C4-2B (cell line): ENCODE measurements around the gene CLEC20A.

Source experiments
- H3K27ac ChIP-seq: fragments of 450-650 bp; 2 replicates; pipeline ENCODE4 v1.5.1; 2017
- CTCF ChIP-seq: fragments of 450-650 bp; conservative IDR thresholded peaks from 2 replicates; pipeline ENCODE4 v1.5.1; 2017; ENCODE audit warnings: mild to moderate bottlenecking
- ZFX ChIP-seq: fragments of 450-650 bp; IDR thresholded peaks from 2 replicates; pipeline ENCODE4 v1.6.1; 2017

CLEC20A gene

GRCh38 chr1:178534137-178534868, 37.5 kb upstream of the CLEC20A start:
- no peak for TF ChIP-seq ZFX
- TF ChIP-seq CTCF = no peak
- H3K27ac ChIP-seq = no peak overlapping the region

DNA sequence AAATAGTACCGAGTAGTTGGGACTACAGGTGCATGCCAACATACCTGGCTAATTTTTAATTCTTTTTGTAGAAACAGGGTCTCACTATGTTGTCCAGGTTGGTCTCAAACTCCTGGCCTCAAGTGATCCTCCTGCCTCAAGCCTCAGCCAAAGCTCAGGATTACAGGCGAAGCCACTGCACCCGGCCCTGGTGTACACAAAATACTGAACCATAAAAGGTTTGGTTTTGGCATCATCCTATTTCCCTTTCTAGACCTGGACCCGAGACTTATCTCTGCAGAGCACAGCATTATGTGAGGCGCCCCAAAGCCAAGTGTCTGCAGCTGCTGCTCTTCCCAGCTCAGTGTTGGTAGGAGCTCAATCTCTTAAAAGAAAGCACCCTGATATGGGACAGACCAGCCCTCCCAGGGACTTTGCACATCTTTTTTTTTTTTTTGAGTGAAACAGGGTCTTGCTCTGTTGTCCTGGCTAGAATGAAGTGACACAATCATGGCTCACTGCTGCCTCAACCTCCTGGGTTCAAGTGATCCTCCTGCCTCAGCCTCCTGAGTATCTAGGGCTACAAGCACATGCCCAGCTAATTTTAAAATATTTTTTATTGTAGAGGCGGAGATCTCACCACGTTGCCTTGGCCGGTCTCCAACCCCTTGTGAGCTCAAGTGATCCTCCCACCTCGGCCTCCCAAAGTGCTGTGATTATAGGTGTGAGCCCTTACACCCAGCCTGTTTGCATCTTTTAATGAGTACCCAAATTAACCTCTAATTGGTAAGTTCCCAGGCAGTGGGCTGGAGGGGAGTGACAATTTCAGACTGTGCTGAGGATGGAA, 36.6 kb upstream of the CLEC20A start:
- TF ChIP-seq CTCF = no peak
- no peak for TF ChIP-seq ZFX
- no peak overlapping the region for H3K27ac ChIP-seq

- no peak overlapping the region for H3K27ac ChIP-seq
- TF ChIP-seq ZFX (no peak), CTCF (peak; percentile 94)
These were observed 35.6 kb upstream of the CLEC20A start for GRCh38 chr1:178532392-178532791.

- TF ChIP-seq CTCF (no peak), ZFX (no peak)
- H3K27ac ChIP-seq = no peak overlapping the region
These were observed 35.1 kb upstream of the CLEC20A start for GRCh38 chr1:178531887-178532286.

- TF ChIP-seq CTCF (no peak), ZFX (no peak)
- H3K27ac ChIP-seq = no peak overlapping the region
These were observed 33.7 kb upstream of the CLEC20A start for GRCh38 chr1:178530502-178530901.

DNA sequence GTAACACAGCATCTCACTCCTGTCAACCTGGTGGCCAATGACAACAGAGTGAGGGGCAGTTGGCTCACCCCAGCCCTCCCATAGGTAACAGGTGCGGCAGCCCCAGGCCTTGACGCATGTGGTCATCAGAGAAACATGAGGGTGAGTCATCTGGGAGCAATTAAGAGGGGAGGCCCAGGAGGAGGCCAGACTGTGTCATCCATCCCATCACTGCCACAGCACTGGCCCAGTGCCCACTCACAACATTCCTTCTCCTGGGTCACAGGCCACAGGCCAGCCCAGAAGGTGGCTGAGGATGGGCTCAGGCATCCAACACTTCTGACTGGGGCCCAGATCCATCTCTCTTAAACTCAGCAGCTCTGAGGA, 33.3 kb upstream of the CLEC20A start:
- no peak for TF ChIP-seq CTCF
- no peak for TF ChIP-seq ZFX
- H3K27ac ChIP-seq = no peak overlapping the region

DNA sequence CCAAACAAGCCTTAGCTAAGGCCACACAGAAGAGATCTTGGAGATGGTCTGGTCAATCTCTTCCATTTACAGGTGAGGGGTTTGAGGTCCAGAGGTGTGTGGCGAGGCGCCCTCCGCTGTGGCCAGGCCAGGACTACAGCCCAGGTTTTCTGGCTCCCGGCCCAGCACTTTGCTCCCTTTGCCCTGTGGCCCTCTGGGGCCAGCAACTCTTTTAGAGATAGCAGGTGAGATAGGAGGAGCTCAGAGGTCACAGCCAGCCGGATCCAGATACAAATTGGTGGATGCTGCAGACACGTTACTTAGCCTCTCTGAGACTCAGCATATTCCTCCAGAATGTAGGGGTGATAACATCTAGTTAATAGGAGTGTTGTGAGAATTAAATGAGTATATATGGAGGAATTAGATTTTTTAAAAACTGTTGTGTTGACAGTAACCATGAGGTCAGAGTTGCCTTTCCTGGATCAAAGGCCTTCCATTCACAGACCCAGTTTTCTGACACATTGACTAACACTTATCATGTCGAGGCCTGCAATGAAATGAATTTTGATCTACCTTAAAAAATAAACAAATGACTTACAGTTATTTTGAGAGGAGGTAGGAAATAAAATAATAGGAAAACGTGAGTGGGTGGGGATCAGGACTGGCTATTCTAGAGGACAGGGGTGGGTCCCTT, 32.7 kb upstream of the CLEC20A start:
- TF ChIP-seq CTCF (no peak), ZFX (no peak)
- no peak overlapping the region for H3K27ac ChIP-seq
